ENCODE measurements around the gene LMX1B.
"Not testable (repeated sequence)": the region's sequence is repeated elsewhere in the genome, so short reads cannot be mapped to it uniquely, and the experiment has no call there.

Gene LMX1B

DNA sequence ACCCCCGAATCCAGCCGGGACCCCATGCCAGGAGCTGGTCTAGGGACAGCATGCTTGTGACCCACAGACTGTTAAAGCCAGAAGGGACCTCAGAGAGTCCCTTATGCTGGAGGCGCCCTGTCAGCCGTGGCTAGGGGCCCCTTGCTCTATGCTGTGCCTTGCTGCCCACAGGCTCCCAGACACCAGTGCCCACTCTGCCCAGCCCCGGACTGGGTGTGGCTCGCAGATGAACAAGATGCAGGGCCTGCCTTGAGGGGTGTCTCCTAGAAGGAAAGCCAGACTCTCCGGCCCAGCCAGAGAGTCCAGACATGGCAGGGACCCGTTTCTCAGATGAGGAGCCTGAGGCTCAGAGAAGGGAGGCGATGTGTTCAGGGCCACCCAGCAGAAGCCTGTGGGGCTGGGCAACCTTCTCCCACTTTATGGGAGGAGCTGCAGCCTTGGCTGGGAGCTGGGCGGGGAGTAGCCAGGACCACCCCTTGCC is 85.7 kb downstream of the LMX1B start:
- DNase-seq, result peak; percentile 16

DNA sequence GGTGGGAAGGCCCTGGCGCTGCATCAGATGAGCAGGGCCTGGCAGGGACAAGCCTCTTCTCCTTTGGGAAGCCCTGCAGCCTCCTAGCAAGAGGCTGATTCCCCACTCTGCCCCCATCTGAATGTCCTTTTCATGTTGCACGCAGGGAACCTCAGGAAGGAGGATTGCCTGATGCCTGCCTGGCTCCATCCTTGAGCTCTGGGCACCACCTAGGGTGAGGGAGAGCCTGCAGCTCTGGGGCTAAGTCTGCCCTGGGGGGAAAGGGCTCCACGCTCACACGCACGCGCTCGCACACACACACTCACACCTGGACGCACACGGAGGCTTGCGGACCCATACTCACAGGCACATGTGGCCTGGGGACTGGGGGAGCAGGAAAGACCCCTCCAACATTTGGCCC is 86.6 kb downstream of the LMX1B start:
- DNase-seq, result peak; percentile 15

DNA sequence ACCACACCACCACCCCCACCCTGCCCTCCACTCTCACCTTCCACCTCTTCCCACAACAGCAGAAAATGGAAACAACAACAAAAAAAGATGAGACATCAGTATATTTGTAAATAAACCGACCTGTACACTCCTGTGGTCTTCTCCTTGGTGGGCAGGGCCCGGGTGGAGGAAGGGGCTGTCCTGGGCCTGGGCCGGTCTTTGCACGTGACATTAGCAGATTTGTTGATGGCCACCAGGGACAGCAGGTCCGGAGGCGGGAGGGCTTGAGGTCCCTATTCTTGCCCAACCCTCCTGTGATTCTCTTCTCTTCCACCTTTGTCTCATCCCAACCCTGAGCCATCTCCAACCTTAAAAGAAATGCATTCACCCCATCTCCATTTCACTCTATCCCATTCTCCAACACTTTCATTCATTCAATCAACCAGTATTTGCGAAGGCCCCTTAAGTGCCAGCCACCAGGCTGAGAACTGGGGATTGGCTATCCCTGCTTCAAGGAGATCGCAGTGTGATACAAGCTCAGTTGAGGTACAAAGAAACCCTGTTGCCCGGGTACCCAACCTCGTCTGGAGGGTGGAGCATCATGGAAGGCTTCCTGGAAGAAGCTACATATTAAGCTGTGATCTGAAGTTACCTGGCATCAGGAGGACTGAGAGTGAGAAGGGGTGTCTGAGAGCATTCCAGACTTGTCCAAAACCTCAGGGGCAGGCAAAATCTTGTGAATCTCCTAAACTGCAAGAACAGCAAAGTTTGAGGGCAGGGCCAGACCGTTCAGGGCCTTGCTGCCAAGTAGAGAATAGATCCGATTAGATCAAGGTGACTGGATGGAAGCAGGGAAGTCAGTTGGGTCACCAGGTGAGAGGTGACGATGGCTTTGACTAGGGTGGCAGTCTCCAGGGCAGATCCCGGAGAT is 87.4 kb downstream of the LMX1B start:
- peak; percentile 16 for DNase-seq

DNA sequence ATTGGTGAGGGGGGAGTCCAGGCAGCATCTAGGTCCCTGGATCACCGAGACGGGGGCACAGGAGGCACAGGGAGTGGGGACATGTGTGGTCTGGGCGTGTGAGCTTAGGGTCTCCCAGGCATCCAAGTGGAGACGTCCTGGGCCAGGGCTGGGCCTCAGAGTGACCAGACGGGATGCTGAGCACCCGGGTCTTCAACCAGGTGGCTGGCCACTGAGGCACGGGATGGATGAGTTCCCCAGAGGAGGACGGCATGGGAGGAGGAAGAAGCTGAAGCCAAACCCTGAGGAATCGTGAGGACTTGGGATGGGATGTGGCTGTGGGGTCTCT is 88.0 kb downstream of the LMX1B start:
- DNase-seq, result peak; percentile 21

DNA sequence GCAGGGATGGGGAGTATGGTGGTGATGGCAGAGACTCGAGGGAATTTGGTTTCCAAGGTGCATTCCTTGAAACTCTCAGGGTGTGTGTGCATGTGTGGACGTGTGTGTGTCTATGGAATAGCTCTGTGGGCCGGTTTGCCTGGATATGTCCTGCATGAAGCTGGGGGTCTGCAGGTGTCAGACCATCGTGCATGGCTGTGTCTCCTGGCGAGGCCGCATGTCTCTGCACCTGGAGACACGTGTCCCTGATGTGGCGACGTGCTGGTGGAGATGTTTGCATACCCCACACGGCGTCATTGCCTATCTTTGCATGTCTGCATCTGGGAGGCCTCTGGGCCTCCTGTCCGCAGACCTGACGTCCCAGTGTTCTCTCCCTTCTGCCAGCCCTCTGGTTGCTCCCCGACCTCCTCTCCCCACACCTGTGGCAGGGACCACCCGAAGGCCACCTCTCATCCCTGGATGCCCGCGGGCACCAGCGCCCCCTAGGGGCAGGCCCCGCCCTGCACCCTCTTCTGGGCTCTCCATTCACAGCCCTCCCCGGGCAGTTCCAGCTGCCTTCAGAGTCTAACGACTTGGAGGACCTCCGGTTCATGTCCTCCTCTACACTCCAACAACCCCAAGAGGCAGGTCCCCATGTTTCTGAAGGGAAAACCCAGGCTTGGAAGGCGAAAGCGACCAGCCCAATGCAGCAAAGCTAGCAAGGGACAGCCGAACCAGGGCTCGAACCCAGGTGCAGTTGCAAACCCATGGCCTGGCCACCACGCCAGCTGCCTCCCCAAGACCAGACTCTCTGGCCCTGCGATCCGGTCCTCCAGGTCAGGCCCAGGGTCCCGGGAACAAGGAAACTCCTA is 88.6 kb downstream of the LMX1B start:
- DNase-seq, result peak; percentile 22

DNA sequence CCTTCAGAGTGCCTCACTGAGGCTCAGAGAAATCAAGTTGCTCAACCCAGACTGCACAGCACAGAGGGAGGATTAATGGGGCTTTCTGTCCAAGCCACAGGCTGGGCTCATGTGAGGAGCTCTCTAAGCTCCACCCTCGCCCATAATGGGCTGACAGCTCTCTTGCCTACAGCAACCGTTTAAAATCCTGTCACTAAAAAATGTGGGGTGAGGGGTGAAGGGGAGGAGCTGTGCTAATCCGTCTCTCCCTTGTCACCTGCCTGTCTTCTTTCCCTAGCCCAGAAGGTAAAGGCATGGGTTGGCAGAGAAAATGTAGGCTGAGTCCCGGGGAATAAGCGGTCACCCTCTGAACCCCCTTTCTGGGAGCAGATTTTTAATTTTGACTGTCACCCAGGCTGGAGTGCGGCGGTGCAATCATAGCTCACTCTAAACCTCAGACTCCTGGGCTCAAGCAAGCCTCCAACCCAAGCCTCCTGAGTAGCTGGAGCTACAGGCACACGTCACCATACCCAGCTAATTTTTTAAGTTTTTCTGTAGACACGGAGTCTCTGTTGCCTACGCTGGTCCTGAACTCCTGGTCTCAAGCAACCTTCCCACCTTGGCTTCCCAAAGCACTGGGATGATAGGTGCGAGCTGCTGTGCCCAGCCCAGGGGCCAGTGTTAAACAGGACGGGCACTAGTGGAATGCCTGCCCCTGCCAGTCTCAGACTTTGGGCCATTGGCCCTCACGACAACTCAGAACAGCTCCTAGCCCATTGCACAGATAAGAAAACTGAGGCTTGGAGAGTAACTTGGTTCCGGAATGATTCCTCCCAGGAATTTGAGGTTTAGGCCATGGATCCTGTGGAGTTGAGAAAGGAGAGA is 89.5 kb downstream of the LMX1B start:
- DNase-seq, result peak; percentile 11

DNA sequence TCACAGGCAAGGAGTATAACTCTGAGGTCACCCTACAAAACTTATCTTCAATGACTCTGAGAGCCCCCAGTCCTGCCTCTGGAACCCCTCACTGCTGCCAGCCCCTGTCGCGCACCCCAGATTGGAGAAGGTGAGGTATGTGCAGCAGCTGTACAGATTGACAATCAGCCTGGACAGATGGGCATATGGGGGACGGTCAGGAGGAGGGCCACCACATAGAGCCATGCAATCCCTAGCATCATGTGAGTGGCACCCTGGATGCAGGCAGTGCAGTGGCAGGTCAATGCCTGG is 90.1 kb downstream of the LMX1B start:
- DNase-seq, result peak; percentile 25

DNA sequence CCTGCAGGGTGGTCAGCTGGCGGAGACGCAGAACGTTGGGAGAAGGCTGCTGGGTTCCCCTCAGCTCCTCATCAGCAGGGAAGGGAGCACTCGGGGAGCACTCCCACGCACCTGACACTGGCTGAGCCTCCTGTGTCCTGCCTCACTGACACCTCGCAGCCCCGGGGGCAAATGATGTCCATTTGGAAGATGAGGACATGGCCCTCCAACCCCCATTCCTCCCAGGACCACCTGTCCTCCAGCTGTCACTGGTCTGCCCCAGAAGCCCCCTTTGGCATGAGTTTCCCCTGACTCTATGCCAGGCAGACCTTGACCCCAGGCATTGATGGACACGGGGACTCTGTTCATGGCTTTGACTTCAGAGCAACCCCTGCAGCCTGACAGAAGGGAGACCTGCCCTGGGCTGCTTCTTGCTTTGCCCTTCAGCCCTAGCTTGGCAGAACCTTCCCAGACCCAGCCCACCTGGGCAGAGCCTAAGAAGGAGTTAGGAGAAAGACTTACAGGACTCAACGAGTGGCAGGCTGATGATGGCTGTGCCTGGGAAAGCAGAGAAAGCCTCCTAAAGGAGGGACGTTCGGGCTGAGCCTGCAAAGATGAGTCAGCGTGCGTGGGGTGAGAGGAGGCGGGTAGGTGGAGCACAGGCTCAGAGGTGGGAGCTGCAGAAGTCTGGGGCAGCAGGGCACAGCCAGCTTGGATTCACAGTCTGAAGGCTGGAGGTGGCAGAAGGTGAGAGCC is 90.6 kb downstream of the LMX1B start:
- peak; percentile 12 for DNase-seq

DNA sequence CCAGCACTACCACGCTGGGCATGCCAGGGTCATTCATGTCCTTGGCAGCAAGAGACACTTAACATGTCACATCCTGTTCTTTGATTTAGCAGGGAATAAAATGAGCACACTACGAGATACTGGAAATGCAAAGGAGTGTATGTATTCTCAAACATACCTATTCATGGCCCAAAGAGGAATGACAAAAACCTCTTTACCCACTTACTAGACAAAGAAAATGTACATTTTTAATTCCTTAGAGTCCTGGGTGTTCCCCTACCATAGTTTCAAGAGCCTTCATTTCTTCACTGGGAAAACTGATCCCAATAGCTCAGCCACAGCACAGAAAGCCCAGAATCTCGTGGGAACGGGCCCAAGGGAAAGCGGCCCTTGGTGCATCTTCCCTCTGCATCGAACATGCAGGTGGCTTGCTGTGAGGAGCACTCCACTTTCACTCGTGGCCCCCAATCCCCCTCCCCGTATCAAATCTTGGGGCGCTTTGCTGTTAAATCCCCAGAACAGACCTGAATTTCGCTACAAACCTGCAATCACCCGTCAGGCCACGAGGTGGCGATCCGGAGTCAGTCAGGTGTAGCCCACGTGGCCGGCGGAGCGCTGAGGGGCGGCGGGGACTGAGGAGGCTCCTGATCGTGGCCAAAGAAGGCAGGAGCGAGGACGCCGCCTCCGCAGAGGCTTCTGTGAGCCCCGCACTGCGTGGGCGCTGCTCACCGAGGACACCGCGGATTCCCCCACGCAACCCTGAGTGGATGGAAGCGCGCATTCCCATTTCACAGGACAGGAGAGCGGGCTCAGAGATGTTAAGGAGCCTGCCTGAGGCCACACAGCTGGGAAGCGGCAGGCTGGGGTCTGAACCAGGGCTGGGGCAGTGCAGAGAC is 91.4 kb downstream of the LMX1B start:
- peak; percentile 79 for DNase-seq

DNA sequence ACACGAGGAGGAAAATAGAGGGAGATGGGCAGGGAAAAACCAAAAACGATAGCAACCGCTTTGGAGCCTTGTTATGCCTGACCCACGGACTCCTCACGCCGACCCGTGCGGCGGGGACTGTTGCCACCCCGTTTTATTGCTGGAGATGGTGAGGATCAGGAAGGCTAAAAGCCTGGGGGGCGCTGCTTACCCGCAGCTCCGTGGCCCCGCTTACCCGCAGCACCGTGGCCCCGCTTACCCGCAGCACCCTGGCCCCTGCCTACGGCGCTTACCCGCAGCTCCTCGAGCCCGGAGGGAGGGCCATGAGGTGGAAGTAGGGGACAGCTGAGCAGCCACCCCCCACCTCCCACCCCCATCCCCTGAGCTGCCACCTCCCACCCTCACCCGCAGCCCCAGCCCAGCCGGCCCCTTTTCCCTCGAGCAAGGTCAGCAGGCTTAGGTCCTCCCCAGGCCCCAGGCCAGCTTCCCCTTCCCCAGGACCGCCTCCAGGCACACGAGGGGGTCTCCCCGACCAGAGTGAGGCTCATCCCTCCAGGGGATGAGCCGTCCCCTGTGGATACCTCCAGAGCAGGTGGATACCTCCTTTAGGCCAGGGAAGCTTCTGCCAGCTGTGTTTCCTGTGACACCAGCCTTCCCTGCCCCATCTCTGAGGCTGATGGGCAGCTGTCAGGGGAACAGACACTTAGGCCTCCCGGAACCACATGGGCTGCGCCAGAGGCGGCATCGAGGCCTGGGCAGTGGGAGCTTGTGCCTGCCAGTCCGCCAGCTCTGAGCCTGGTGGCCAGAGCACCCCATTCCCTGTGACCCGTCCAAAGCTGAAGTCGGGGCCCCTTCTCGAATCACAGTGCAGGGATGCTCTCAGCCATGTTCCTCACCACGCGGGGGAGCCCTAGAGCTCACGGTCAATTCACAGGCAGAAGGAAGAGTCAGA is 92.3 kb downstream of the LMX1B start:
- no peak for DNase-seq

DNA sequence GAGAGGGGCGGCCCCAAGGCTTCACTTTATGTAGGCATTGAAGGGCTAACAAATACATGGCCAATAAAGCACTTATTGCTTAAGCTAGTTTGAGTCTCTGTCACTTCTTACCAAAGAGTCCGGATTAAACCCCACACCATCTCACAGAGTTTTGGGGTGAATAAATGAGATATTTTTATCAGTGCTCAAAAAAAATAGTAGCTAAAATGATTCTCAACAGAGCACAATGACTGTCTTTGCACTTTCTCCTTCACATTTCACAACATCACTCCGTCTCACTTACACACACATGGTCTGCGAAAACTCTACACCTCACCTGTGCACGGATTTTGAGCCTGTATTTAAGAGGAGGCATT is 92.9 kb downstream of the LMX1B start:
- DNase-seq, result no peak

DNA sequence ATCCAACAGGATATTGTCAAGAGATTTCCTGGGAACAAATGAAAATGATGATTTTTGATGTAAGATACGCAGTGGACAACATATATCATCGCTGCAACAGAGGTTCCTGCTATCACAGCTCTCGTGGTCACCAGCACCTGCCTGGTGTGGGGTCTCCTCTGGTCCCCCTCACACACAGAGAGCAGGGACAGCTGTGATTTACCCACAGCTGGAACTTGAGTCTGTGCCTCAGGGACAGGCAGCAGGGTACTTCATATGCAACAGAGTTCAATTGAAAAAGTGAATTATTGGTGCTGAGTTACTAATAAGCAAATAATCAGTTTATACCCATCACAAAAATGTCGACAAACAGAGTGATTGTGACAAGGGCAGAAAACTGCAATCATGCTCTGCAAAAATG is 93.4 kb downstream of the LMX1B start:
- DNase-seq, result no peak

DNA sequence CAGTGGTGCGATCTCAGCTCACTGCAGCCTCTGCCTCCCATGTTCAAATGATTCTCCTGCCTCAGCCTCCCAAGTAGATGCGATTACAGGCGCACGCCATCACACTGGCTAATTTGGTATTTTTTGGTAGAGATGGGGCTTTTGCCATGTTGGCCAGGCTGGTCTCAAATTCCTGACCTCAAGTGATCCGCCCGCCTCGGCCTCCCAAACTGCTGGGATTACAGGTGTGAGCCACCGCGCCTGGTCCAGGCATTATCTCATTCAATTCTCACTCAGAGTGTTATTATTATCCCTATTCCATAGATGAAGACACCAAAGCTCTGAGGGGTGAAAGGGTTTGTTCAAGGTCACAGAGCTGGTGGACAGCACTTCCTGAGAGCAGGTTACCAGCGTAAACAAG is 94.0 kb downstream of the LMX1B start:
- not testable (repeated sequence) for DNase-seq

DNA sequence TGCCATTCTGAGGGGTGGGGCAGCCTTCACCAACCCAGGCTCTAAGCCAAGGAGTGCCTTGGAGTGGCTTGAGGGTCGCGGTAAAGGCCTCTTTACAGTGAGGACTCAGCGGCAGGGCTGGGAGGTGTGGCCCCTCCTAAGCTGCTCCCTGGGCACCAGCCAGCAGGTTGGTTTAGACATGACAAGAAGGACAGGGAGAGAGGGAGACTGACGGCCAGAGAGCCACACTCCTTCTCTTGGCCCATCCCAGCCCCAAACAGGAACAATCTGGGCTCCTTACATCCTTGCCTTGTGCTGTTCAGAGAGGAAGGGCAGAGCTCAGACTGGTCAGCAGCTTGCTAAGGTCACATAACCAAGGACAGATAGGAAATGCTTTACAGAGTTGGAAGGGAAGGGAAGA is 94.5 kb downstream of the LMX1B start:
- no peak for DNase-seq

DNA sequence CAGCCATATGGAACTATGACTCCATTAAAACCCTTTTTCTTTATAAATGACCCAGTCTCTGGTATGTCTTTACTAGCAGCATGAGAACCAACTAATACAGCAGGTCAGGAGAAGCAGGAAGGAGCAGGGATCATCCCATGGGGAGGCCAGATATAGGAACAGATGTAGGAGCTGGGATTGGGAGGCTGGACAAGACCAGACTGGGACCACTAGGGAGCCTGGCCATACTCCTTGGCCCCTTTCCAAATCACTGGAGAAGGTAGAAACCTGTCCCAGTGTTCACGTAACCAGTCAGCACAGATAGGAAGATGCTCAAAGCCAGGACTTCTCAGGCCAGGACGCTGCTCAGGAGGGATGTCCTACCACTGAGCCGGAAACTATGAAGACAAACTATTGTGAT is 95.5 kb downstream of the LMX1B start:
- no peak for DNase-seq

DNA sequence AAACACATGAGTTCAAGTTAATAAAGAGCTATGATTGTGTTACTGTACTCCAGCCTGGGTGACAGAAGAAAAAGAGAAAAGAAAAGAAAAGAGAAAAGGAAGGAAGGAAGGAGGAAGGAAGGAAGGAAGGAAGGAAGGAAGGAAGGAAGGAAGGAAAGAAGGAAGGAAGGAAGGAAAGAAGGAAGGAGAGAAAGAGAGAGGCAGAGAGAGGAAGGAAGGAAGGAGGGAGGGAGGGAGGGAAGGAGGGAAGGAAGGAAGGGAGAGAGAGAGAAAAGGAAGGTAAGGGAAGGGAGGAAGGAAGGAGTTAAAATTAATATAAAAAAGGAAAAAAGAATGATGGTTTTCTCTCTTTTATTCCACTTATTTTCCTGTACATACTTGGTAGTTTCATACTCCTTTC is 101.7 kb downstream of the LMX1B start:
- no peak for DNase-seq

DNA sequence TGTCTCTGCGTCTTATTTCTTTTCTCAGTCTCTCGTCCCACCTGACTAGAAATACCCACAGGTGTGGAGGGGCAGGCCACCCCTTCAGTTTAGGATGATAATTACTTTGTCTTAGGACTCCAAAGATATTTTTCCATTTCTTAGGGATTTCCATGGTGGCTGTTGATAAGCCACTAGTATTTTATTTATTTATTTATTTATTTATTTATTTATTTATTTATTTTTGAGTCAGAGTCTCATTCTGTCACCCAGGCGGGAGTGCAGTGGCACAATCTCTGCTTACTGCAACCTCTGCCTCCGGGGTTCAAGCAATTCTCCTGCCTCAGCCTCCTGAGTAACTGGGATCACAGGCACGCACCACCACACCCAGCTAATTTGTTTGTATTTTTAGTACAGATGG is 103.7 kb downstream of the LMX1B start:
- DNase-seq, result not testable (repeated sequence)

DNA sequence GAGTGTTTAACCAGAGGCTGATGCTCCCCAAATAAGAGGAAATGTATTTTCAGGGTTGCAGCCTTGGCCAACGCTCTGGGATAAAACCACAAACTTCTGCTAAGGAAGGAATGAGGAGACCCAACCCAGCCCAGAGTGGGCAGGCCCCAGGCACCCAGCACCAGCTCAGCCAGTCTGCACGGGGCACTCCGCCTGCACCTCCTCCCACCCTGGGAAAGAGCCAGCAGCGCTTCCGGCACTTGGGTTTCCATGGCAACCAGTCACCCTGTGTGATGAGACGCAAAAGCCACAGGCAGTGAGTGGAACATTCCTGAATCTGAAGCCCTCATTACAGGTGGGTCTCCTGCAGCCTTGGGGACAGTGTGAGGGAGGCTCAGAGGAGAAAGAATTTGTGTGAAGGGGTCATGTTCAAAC is 105.9 kb downstream of the LMX1B start:
- DNase-seq, result peak; percentile 89

DNA sequence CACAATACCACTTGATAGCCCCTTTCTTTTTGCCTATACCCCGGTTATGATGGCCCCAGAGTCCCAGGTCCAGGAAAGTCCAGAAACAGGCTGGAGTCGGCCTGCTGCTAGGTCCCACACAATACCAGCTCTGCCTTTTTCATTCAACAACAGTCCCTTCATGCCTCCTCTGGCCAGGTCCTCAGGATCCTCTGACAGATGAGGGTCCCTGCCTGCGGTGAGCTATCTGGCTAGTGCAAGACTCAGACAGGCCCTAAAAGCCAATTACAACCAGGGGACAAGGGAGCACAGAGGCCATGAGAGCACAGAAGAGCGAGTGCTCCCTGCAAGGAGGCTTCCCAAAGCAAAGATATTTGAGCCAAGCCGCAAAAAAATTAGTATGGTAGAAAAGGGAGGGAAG is 106.3 kb downstream of the LMX1B start:
- DNase-seq, result no peak

Data from left hindlimb (tissue), 1 donor.